ENCODE results near the gene STX7.

DNA sequence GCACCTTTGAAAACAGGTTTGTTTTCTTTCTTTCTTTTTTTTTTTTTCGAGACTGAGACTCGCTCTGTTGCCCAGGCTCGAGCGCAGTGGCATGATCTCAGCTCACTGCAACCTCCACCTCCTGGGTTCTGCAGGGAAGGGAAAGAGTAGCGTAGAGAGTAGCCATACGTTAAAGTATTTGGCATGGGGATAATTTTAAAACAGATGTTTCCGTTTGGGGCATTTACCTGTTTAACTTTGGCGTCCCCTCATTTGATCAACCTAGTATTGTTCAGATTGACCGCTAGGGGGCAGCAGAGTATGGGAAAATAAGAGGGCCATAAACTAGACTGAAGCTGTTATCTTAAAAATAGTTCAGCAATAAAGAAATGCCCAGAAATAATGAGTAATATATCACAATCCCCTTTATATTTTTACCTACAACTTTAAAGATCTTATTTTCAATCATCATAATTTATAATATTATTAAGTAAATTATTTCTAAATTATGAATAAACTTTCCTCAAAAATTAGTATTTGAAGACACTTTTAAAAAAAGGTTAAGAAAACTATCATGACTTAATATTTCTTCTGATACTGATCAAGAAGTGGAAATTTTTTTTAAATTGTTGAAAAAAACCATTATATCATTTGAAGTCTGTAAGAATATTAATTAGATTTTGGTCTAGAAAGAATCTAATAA lies 17.5 kb upstream of the STX7 start:
- no peak for TF ChIP-seq POLR2A (IDR thresholded peaks at IDR 0.05)
- TF ChIP-seq, protein P1, sequence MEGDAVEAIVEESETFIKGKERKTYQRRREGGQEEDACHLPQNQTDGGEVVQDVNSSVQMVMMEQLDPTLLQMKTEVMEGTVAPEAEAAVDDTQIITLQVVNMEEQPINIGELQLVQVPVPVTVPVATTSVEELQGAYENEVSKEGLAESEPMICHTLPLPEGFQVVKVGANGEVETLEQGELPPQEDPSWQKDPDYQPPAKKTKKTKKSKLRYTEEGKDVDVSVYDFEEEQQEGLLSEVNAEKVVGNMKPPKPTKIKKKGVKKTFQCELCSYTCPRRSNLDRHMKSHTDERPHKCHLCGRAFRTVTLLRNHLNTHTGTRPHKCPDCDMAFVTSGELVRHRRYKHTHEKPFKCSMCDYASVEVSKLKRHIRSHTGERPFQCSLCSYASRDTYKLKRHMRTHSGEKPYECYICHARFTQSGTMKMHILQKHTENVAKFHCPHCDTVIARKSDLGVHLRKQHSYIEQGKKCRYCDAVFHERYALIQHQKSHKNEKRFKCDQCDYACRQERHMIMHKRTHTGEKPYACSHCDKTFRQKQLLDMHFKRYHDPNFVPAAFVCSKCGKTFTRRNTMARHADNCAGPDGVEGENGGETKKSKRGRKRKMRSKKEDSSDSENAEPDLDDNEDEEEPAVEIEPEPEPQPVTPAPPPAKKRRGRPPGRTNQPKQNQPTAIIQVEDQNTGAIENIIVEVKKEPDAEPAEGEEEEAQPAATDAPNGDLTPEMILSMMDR (IDR thresholded peaks at IDR 0.05) = peak; percentile 70 to 91 (median 74)
